Esophagus squamous epithelium (tissue), 4 donors: ENCODE data around the gene PARVG.

Source experiments
- POLR2A ChIP-seq, 4 donors: fragments of 450-650 bp; IDR thresholded peaks; one replicate each; pipeline ENCODE4 v1.6.1; 2017; ENCODE audit warnings: antibody characterized with exemption in 4 of 4, mild to moderate bottlenecking in 4 of 4, moderate library complexity in 3 of 4
- TF ChIP-seq, protein P1 (sequence below), 6 experiments: fragments of 450-650 bp in 4 of 6; fragments of 200-600 bp in 2 of 6; sonication (generic) in 2 of 6; IDR thresholded peaks; one replicate each; pipeline ENCODE4 v1.5.1; 2016 to 2019; ENCODE audit warnings: antibody characterized with exemption in 6 of 6, mild to moderate bottlenecking in 4 of 6, moderate library complexity in 4 of 6

DNA sequence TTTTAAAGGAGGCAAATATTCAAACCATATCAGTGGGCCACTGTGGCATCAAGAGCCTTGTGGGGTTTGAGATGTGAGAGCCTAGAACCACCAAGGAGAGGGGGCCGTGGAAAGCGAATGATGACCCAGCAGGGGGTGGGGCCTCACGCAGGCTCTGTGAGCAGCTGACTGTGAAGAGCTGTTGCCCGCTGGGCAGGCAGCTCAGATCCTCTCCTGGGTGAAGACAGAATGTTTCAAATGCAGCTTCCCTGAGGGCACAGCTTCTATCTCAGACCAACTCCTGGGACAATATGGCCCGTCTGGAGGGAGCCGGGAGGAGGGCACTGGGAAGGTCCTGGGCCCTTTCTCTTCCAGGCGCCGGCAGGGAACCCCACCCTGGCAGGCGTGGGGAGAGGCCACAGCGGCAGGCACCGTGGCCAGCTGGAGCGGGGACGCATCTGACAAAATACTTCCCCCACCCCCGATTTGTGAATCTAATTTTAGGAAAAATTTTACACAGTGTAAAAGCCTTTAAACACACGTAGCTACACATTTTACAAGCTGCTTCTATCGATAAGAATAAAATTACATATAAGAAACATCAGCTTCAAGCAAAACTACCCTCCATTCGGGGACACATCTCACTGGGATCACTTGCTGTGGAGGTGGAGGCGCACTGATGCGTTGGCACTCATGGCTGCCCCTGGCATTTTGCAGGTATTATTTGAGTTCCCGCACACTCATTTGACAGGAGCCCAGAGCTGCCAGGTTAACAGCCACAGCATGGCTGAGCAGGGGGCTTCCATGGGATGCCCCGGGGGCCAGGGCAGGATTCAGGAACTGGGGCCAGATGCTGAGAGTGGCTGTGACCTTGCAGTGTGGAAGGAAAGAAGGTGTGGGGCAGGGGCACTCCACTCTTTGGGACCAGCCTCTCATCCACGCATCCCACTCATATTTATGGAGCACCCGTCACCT is 40.3 kb downstream of the PARVG start:
- TF ChIP-seq, protein P1, sequence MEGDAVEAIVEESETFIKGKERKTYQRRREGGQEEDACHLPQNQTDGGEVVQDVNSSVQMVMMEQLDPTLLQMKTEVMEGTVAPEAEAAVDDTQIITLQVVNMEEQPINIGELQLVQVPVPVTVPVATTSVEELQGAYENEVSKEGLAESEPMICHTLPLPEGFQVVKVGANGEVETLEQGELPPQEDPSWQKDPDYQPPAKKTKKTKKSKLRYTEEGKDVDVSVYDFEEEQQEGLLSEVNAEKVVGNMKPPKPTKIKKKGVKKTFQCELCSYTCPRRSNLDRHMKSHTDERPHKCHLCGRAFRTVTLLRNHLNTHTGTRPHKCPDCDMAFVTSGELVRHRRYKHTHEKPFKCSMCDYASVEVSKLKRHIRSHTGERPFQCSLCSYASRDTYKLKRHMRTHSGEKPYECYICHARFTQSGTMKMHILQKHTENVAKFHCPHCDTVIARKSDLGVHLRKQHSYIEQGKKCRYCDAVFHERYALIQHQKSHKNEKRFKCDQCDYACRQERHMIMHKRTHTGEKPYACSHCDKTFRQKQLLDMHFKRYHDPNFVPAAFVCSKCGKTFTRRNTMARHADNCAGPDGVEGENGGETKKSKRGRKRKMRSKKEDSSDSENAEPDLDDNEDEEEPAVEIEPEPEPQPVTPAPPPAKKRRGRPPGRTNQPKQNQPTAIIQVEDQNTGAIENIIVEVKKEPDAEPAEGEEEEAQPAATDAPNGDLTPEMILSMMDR (IDR thresholded peaks at IDR 0.05): no peak
- no peak for TF ChIP-seq POLR2A (IDR thresholded peaks at IDR 0.05)
